H1 (cell line): ENCODE results near the gene ERC1. TPM values are rescaled to one million over a fixed set of nuclear protein-coding genes. Genes with fewer than 3 reads are reported as not detected.

Experiments
- CTCF ChIA-PET: fragments of 300-600 bp; sonication (Branson Sonifier 250); formaldehyde crosslinking; loops from one replicate; lab custom pipeline; 2021; ENCODE audit not compliant: partially characterized antibody; lab: Charles Lee
- POLR2A ChIA-PET: fragments of 300-600 bp; sonication (Branson Sonifier 250); formaldehyde crosslinking; loops from one replicate; lab custom pipeline; 2021; ENCODE audit warnings: inconsistent platforms; ENCODE audit not compliant: partially characterized antibody; lab: Charles Lee
- DNase-seq, 2 experiments: peaks; one replicate each; pipeline versions ENCODE4 v3.0.0 to v3.0.0-alpha.2; 2010 to 2022; ENCODE audit warnings: low spot score in 2 of 2, low read depth in 1 of 2, mixed read lengths in 1 of 2
- FAIRE-seq: peaks from 2 replicates; lab custom pipeline; 2011; peaks lifted over from hg19 to GRCh38; lab: Jason Lieb, UNC
- H2AFZ ChIP-seq: 2 replicates; pipeline ENCODE4 v1.8.1; 2012; ENCODE audit warnings: low read length, inconsistent platforms
- H2AK5ac ChIP-seq: 2 replicates; pipeline ENCODE4 v1.6.1; 2013; ENCODE audit warnings: low read depth, low read length
- H2BK120ac ChIP-seq: replicated peaks from 2 replicates; pipeline ENCODE3; 2013; ENCODE audit warnings: low read depth, low read length, inconsistent platforms
- H2BK12ac ChIP-seq: 2 replicates; pipeline ENCODE4 v1.6.1; 2013; ENCODE audit warnings: low read depth, low read length
- H2BK15ac ChIP-seq: 2 replicates; pipeline ENCODE4 v1.6.1; 2013; ENCODE audit warnings: low read length
- H2BK20ac ChIP-seq: 2 replicates; pipeline ENCODE4 v1.6.1; 2013; ENCODE audit warnings: low read length
- H2BK5ac ChIP-seq: 2 replicates; pipeline ENCODE4 v1.6.1; 2013; ENCODE audit warnings: low read depth, low read length
- H3K14ac ChIP-seq: 2 replicates; pipeline ENCODE4 v1.6.1; 2013; ENCODE audit warnings: inconsistent platforms; ENCODE audit not compliant: insufficient read length
- H3K18ac ChIP-seq: 2 replicates; pipeline ENCODE4 v1.6.1; 2013; ENCODE audit warnings: low read length; ENCODE audit errors: extremely low read depth
- H3K23ac ChIP-seq: 2 replicates; pipeline ENCODE4 v1.6.1; 2013; ENCODE audit warnings: inconsistent platforms; ENCODE audit not compliant: insufficient read length
- H3K23me2 ChIP-seq: 2 replicates; pipeline ENCODE4 v1.6.1; 2013; ENCODE audit warnings: low read depth, low read length
- H3K27ac ChIP-seq: 2 replicates; pipeline ENCODE4 v1.6.1; 2011; ENCODE audit warnings: low read depth, low read length, inconsistent platforms
- H3K27me3 ChIP-seq, 4 experiments: replicated peaks in 1 of 4; 1 replicate in 1 of 4; 2 replicates in 3 of 4; pipeline versions ENCODE4 v1.6.1 to v1.8.1; 2011 to 2013; ENCODE audit warnings: low read length in 3 of 4, mild to moderate bottlenecking in 3 of 4, inconsistent platforms in 2 of 4, mixed read lengths in 2 of 4, moderate library complexity in 1 of 4; ENCODE audit not compliant: control insufficient read depth in 3 of 4, insufficient read depth in 3 of 4; ENCODE audit errors: extremely low read depth in 1 of 4
- H3K36me3 ChIP-seq, 4 experiments: 2 replicates each; pipeline versions ENCODE4 v1.6.1 to v1.8.1; 2011 to 2013; ENCODE audit warnings: mild to moderate bottlenecking in 4 of 4, low read length in 3 of 4, moderate library complexity in 2 of 4, control low read depth in 1 of 4, inconsistent platforms in 1 of 4; ENCODE audit not compliant: insufficient read depth in 4 of 4, control insufficient read depth in 2 of 4
- H3K4ac ChIP-seq: replicated peaks from 2 replicates; pipeline ENCODE3; 2013; ENCODE audit warnings: low read length, low read depth, mixed read lengths, inconsistent platforms; ENCODE audit not compliant: insufficient read length
- H3K4me1 ChIP-seq, 4 experiments: replicated peaks in 1 of 4; 1 replicate in 1 of 4; 2 replicates in 3 of 4; pipeline versions ENCODE4 v1.6.1 to v1.8.1; 2011 to 2013; ENCODE audit warnings: low read length in 3 of 4, inconsistent platforms in 2 of 4, mixed read lengths in 1 of 4; ENCODE audit not compliant: insufficient read depth in 4 of 4, control insufficient read depth in 3 of 4
- H3K4me2 ChIP-seq, 2 experiments: 2 replicates each; pipeline versions ENCODE4 v1.6.1 to v1.8.1; 2011 to 2013; ENCODE audit warnings: low read depth in 2 of 2, low read length in 2 of 2, control low read depth in 1 of 2, inconsistent platforms in 1 of 2, mild to moderate bottlenecking in 1 of 2; ENCODE audit not compliant: insufficient read depth in 1 of 2
- H3K4me3 ChIP-seq, 4 experiments: fragments of 200-600, 300-600 bp in 1 of 4; sonication (generic), shearing (Covaris generic), sonication (Bioruptor Twin) in 1 of 4; 2 replicates each; pipeline versions ENCODE4 v1.5.1 to v1.8.1; 2011 to 2016; ENCODE audit warnings: low read length in 4 of 4, low read depth in 3 of 4, control low read depth in 2 of 4, inconsistent platforms in 2 of 4, mild to moderate bottlenecking in 2 of 4, mixed read lengths in 1 of 4, moderate library complexity in 1 of 4; ENCODE audit not compliant: insufficient read depth in 2 of 4; ENCODE audit errors: extremely low read depth in 1 of 4
- H3K56ac ChIP-seq: replicated peaks from 2 replicates; pipeline ENCODE3; 2013; ENCODE audit warnings: low read depth, mild to moderate bottlenecking, mixed read lengths, low read length, inconsistent platforms; ENCODE audit not compliant: insufficient read length
- H3K79me1 ChIP-seq: 2 replicates; pipeline ENCODE4 v1.6.1; 2013; ENCODE audit warnings: low read depth, low read length, control low read depth
- H3K79me2 ChIP-seq, 2 experiments: 2 replicates each; pipeline versions ENCODE4 v1.6.1 to v1.8.1; 2012 to 2013; ENCODE audit warnings: low read length in 2 of 2, mild to moderate bottlenecking in 2 of 2, inconsistent platforms in 1 of 2; ENCODE audit not compliant: insufficient read depth in 2 of 2, control insufficient read depth in 1 of 2
- H3K9ac ChIP-seq, 4 experiments: replicated peaks in 1 of 4; 1 replicate in 1 of 4; 2 replicates in 3 of 4; pipeline versions ENCODE4 v1.6.1 to v1.8.1; 2011 to 2013; ENCODE audit warnings: low read depth in 3 of 4, low read length in 3 of 4, control low read depth in 2 of 4, mild to moderate bottlenecking in 2 of 4, moderate library complexity in 2 of 4, inconsistent platforms in 1 of 4; ENCODE audit errors: extremely low read depth in 1 of 4
- H3K9me3 ChIP-seq, 2 experiments: 2 replicates each; pipeline versions ENCODE4 v1.6.1 to v1.8.1; 2012 to 2013; ENCODE audit warnings: mild to moderate bottlenecking in 2 of 2, moderate library complexity in 2 of 2, control low read depth in 1 of 2, inconsistent platforms in 1 of 2, low read depth in 1 of 2, low read length in 1 of 2, mixed read lengths in 1 of 2; ENCODE audit not compliant: insufficient read depth in 2 of 2
- H4K20me1 ChIP-seq, 2 experiments: replicated peaks in 1 of 2; 2 replicates each; pipeline versions ENCODE3 to v1.8.1; 2011 to 2013; ENCODE audit warnings: inconsistent platforms in 2 of 2, low read length in 2 of 2, mild to moderate bottlenecking in 1 of 2; ENCODE audit not compliant: insufficient read depth in 2 of 2, control insufficient read depth in 1 of 2
- H4K5ac ChIP-seq: 2 replicates; pipeline ENCODE4 v1.6.1; 2013; ENCODE audit warnings: low read length, low read depth, mixed read lengths, inconsistent platforms; ENCODE audit not compliant: insufficient read length
- H4K8ac ChIP-seq: 2 replicates; pipeline ENCODE4 v1.8.0; 2013; ENCODE audit warnings: mild to moderate bottlenecking, moderate library complexity, low read length, inconsistent platforms; ENCODE audit not compliant: insufficient read depth; ENCODE audit errors: extremely low read depth
- H4K91ac ChIP-seq: replicated peaks from 2 replicates; pipeline ENCODE3; 2013; ENCODE audit warnings: low read length, mixed read lengths, inconsistent platforms; ENCODE audit not compliant: insufficient read length
- BACH1 ChIP-seq: IDR thresholded peaks from 2 replicates; pipeline ENCODE4 v1.6.1; 2012; ENCODE audit warnings: low read length, improper control_type of control experiment
- BCL11A ChIP-seq, 2 experiments: IDR thresholded peaks; one replicate each; pipeline ENCODE4 v1.6.1; 2011; ENCODE audit warnings: low read depth in 2 of 2, low read length in 2 of 2, mild to moderate bottlenecking in 2 of 2
- CHD2 ChIP-seq: IDR thresholded peaks from 2 replicates; pipeline ENCODE4 v1.6.1; 2012; ENCODE audit warnings: low read length, improper control_type of control experiment
- CTCF ChIP-seq, 3 experiments: IDR thresholded peaks; 1 replicate in 2 of 3; 2 replicates in 1 of 3; pipeline versions ENCODE4 v1.5.1 to v1.6.1; 2011; ENCODE audit warnings: low read length in 3 of 3, mild to moderate bottlenecking in 3 of 3, inconsistent platforms in 2 of 3, low read depth in 1 of 3, moderate library complexity in 1 of 3; ENCODE audit not compliant: insufficient read depth in 1 of 3; ENCODE audit errors: control extremely low read depth in 1 of 3
- EP300 ChIP-seq, 2 experiments: IDR thresholded peaks; 1 replicate in 1 of 2; 2 replicates in 1 of 2; pipeline ENCODE4 v1.6.1; 2011 to 2012; ENCODE audit warnings: low read depth in 2 of 2, low read length in 2 of 2, mild to moderate bottlenecking in 2 of 2, borderline replicate concordance in 1 of 2, inconsistent platforms in 1 of 2, moderate library complexity in 1 of 2
- HDAC2 ChIP-seq, 2 experiments: fragments of 300-600 bp in 1 of 2; sonication (generic) in 1 of 2; IDR thresholded peaks; 2 replicates each; pipeline ENCODE4 v1.6.1; 2011 to 2012; ENCODE audit warnings: low read depth in 2 of 2, low read length in 2 of 2, mild to moderate bottlenecking in 2 of 2, moderate library complexity in 2 of 2, borderline replicate concordance in 1 of 2, inconsistent platforms in 1 of 2
- POLR2AphosphoS5 ChIP-seq: IDR thresholded peaks from 2 replicates; pipeline ENCODE4 v1.6.1; 2011; ENCODE audit warnings: low read depth, low read length
- SIX5 ChIP-seq: IDR thresholded peaks from 2 replicates; pipeline ENCODE4 v1.6.1; 2011; ENCODE audit warnings: mild to moderate bottlenecking, low read depth, low read length
- TAF7 ChIP-seq: optimal IDR thresholded peaks from 2 replicates; pipeline ENCODE3; 2011; ENCODE audit warnings: low read depth, mild to moderate bottlenecking, inconsistent platforms, low read length, moderate library complexity, borderline replicate concordance
- YY1 ChIP-seq: IDR thresholded peaks from 2 replicates; pipeline ENCODE4 v1.6.1; 2011; ENCODE audit warnings: low read depth, mild to moderate bottlenecking, low read length
- ZNF274 ChIP-seq: IDR thresholded peaks from 2 replicates; pipeline ENCODE4 v1.7.0; 2012; ENCODE audit warnings: low read length, borderline replicate concordance; ENCODE audit errors: extremely low read depth
- WGBS, 2 experiments: shearing (Covaris generic) in 1 of 2; methylation state at CpG; one replicate each; pipeline versions ENCODE4 v1.1.6 to v1.1.7; 2013 to 2015; ENCODE audit warnings: low lambda C conversion rate in 2 of 2, mixed read lengths in 2 of 2, inconsistent platforms in 1 of 2, low coverage in 1 of 2, missing lambda C conversion rate in 1 of 2; ENCODE audit not compliant: insufficient replicate concordance in 2 of 2, insufficient coverage in 1 of 2, insufficient read length in 1 of 2; ENCODE audit errors: extremely low coverage in 1 of 2, missing lambda C conversion rate in 1 of 2; 5-methylcytosine and 5-hydroxymethylcytosine counted together
- polyA plus RNA-seq, 7 experiments: library from polyadenylated mRNA; depleted of rRNA in 3 of 7; stranded (reverse) in 5 of 7; unstranded in 2 of 7; fragments of >200 nt in 5 of 7; fragments of 200-250 nt in 2 of 7; gene quantifications; 1 replicate in 5 of 7; 2 replicates in 1 of 7; 4 replicates in 1 of 7; pipeline versions ENCODE4 v1.2.1 to v1.2.3, GENCODE V29; 2011 to 2013; ENCODE audit warnings: missing spikeins in 2 of 7, mixed read lengths in 2 of 7
- total RNA-seq: library from RNA; stranded (reverse); fragmentation: NEBNext Ultra II Directional; extraction: Animal tissue kit (Norgen Biotek cat#: 25700); gene quantifications from 2 replicates; pipeline ENCODE4 v1.2.1, GENCODE V29; 2021

The ERC1 gene
- total and polyA plus RNA-seq, 2 of the 8 experiments (the other 6 are each of a cell fraction or from before 2014, with no cell fraction given) = 7.8 to 45.7 TPM

GRCh38 chr12:1007994-1008393, 17.0 kb downstream of the ERC1 start:
- no peaks in the 10 kb centered on the region for H3K36me3 ChIP-seq
- no peak overlapping the region for H3K4ac ChIP-seq
- TF ChIP-seq SIX5 (no peak), BACH1 (no peak), BCL11A (IDR thresholded peaks at IDR 0.05; ENCODE audit: low read depth in 2 of 2, low read length in 2 of 2) (no peak), HDAC2 (IDR thresholded peaks at IDR 0.05; ENCODE audit: borderline replicate concordance in 1 of 2, low read depth in 2 of 2, low read length in 2 of 2) (no peak), EP300 (IDR thresholded peaks at IDR 0.05; ENCODE audit: borderline replicate concordance in 1 of 2, low read depth in 2 of 2, low read length in 2 of 2) (no peak), YY1 (no peak), ZNF274 (no peak), TAF7 (no peak), POLR2AphosphoS5 (no peak), CHD2 (no peak), CTCF (IDR thresholded peaks at IDR 0.05; ENCODE audit: control extremely low read depth in 1 of 3, insufficient read depth in 1 of 3, low read depth in 1 of 3, low read length in 3 of 3) (no peak)
- TF ChIP-seq, all 59 proteins: peak for 0
- Histone ChIP-seq H3K18ac (no peak overlapping the region), H2AFZ (no peak overlapping the region), H4K5ac (no peak overlapping the region), H4K91ac (no peak overlapping the region), H3K4me3 (no peak overlapping the region), H2BK15ac (no peak overlapping the region), H3K4me1 (peaks cover 0 to 6% (median 4%) of the 10 kb centered on the region in 4 experiments; a peak in 3 of 7 replicates), H3K9ac (no peak overlapping the region), H3K79me1 (0 out of 2 replicates have a peak, but pooled peaks cover 3% of the 10 kb centered on the region), H3K14ac (no peak overlapping the region), H3K4me2 (no peak overlapping the region), H2BK20ac (no peak overlapping the region), H3K56ac (no peak overlapping the region), H3K23ac (no peak overlapping the region), H3K27ac (no peak overlapping the region), H2AK5ac (no peak overlapping the region), H3K27me3 (no peaks in the 10 kb centered on the region), H2BK5ac (no peak overlapping the region), H4K20me1 (peaks cover 0 to 2% of the 10 kb centered on the region in 2 experiments), H2BK120ac (no peak overlapping the region), H3K23me2 (no peaks in the 10 kb centered on the region), H3K9me3 (no peaks in the 10 kb centered on the region), H3K79me2 (peaks cover 0 to 38% of the 10 kb centered on the region in 2 experiments; a peak in 2 of 4 replicates), H4K8ac (no peak overlapping the region), H2BK12ac (no peak overlapping the region)
- FAIRE-seq (no peak), DNase-seq (no peak)
- CTCF ChIA-PET = no interaction called here
- WGBS, 2 experiments = 94% methylated on average over 7 of the region's 7 CpGs; no CpG with 5 or more reads in 1 of the 2 experiments
- POLR2A ChIA-PET = interaction anchor here (1.1 kb wide), 1 partner anchor 16 kb away, joined by 3 read pairs; no protein-coding TSS in a partner anchor
